GM18499 (cell line): Measurements from ENCODE around the gene RET.
"Not testable (repeated sequence)": the region's sequence is repeated elsewhere in the genome, so short reads cannot be mapped to it uniquely, and the experiment has no call there.

ENCODE experiments used
- ATAC-seq: cut with Tn5 transposase; IDR thresholded peaks from one replicate; pipeline ENCODE4 v1.9.1; 2021; ENCODE audit warnings: moderate number of reproducible peaks; ENCODE audit not compliant: insufficient read depth, unreplicated experiment

The RET gene

DNA sequence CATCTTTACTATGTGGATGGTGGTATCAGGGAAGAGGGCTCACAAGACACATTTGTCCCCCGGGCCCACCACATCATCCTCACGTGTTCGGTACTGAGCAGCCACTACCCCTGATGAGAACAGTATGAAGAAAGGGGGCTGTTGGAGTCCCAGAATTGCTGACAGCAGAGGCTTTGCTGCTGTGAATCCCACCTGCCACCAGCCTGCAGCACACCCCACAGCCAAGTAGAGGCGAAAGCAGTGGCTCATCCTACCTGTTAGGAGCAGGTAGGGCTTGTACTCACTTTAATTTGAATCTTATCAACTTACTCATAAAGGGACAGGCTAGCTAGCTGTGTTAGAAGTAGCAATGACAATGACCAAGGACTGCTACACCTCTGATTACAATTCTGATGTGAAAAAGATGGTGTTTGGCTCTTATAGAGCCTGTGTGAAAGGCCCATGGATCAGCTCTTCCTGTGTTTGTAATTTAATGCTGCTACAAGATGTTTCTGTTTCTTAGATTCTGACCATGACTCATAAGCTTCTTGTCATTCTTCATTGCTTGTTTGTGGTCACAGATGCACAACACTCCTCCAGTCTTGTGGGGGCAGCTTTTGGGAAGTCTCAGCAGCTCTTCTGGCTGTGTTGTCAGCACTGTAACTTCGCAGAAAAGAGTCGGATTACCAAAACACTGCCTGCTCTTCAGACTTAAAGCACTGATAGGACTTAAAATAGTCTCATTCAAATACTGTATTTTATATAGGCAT is 52.3 kb downstream of the RET start:
- peak; percentile 79 for ATAC-seq

GRCh38 chr10:43130770-43131171 is 53.9 kb downstream of the RET start:
- ATAC-seq, result no peak

GRCh38 chr10:43131256-43131655 is 54.4 kb downstream of the RET start:
- no peak for ATAC-seq

GRCh38 chr10:43131906-43132305 is 55.0 kb downstream of the RET start:
- ATAC-seq, result no peak

DNA sequence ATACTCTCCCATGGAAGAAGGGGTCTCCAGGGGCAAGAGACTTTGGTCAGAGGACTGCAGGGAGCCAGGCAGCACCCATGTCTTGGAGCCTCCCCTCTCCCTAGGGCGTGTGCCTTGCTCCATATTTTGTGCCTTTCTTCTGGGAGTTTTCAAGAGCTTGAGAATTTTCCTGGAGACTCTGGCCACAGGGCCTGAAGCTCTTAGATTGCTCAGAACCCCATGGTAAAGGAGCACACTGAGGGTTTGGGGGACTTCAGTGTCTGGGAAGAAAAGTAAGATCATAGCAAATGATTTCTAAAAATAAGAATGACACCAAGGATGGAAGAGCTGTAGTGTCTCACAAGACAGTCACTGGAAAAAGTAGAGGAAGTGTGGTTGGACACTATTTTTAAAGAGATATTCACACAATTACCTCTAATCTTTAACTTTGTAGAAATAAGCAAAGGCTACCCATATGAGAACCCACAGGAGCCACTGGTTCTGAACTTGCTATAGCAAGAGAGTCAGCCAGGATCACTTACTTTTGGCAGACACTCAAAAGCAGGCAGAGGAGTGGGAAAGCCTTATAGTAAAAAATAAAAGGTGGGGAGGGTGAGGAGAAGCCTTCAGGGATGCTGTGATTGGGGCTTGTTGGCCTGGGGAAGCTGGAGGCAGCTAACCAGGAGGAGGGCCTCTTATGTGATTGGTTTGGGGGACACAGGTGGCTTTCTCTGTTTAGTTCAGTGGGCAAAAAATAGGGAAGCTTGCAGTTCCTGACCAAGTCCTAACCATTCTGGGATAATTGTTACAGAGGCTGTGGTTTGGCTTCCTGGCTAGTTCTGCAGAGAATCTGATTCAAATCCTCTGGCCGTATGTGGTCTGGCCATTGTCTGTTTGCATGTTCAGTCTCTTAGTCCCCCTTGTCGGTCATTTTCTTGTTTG is 56.3 kb downstream of the RET start:
- no peak for ATAC-seq

- no peak for ATAC-seq
Measured at GRCh38 chr10:43134126-43134905, 57.4 kb downstream of the RET start.

- ATAC-seq, result no peak
Measured at GRCh38 chr10:43135064-43135463, 58.2 kb downstream of the RET start.

- no peak for ATAC-seq
Measured at GRCh38 chr10:43135656-43136055, 58.8 kb downstream of the RET start.

GRCh38 chr10:43136432-43136831 is 59.6 kb downstream of the RET start:
- no peak for ATAC-seq

DNA sequence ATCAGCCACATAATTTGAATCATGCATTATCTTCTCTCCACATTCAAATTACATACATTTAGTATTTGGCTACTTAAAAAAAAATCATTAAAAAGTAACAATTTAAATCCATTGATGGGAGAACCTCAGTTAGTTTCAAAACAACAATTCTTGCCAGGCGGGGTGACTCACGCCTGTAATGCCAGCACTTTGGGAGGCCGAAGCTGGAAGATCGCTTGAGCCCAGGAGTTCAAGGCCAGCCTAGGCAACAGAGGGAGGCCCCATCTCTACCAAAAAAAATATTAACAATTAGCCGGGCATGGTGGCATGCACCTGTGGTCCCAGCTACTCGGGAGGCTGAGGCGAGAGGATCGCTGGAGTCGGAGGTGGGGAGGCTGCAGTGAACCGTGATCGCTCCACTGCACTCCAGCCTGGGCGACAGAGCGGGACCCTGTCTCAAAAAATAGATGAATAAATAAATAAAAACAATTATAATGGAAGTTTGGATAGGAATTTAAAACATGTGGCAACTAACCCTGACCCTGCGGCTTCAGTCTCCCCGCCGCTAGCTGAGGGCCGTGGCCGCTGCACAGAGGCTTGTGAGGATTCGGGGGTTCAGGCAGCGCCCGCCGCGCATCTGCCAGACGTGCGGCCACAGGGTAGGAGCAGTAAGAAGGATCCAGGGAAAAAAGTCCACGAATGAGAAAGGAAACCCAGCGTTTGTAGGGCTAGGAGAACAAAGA is 60.3 kb downstream of the RET start:
- no peak for ATAC-seq

DNA sequence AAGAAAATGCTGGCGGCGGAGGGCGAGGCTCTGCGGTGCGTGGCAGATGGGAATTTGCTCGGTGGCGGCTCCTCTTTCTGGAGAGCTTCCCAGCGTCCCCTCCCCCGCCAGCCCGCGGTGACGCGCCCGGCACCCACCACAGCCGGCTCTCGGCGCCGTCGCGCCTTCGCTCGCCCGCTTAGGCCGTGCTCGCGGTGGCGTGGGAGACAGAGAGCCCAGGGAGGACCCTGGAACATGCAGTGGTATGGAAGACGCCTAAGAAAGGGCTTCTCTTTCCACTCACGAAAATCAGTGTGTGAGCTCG is 60.8 kb downstream of the RET start:
- no peak for ATAC-seq

DNA sequence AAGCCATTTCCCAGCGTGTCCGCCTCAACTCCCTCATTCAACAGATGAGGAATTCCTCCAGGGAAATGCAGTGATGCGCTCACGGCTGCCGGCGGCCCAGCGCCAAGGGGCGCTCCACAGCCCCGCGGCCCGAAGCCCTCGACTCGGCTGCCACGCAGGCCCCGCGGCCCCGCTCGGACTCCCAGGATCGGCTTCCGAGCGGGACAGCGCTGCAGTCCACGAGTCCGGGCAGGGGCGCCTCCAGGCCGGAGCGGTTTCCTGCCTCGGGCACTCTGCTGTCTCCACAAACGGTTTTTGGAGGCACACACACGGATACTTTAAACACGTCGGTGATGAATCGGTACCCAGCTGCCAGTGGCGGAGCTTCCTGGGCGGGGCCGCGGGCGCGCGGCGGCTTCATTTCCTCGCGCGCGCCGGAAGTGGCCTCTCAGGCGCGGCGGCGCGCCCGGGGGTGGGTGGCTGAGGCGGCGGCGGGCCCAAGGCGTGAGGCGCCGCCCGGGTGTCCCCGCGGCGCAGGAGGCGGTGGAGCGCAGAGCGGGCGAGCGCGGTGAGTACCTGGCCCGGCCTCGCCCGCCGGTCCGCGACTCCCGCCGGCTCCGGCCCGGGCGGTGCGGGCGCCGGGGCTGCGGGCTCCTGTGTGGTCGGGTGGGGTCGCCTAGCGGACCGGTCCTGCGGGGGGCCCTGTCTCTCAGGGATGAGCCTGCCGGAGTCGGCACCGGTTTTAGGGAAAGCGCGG is 61.3 kb downstream of the RET start, which contains the start of gene CSGALNACT2:
Gene CSGALNACT2, plus strand, starts transcription at position 425 of the 736 bp plus-strand sequence. CDS start 16,705 bp downstream, outside the sequence.
- ATAC-seq, result peak; percentile 37

DNA sequence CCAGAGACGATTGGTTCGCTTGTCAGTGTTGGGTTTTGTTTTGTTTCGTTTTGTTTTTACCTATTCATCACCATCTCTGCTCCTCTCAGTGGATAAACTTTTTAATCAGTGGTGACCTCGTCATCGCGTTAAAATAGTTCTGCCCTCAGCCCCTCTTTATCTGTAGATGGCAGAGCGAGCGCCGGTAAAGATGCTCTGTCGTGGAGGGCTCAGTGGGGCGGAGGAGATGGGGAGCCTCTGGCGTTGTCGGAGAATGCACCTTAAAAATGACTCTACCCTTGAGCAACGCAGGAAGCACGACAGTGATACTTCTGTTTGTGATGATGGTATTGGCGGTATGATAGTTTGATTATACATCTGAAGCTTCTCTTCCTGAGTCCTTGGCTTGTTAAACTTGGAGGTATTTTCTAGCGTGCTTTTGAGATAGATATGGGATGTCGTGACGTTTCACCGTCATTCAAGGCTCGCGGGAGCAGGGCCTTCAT is 61.9 kb downstream of the RET start:
- ATAC-seq, result peak; percentile 20

- no peak for ATAC-seq
Measured at GRCh38 chr10:43141421-43141820, 64.6 kb downstream of the RET start.

DNA sequence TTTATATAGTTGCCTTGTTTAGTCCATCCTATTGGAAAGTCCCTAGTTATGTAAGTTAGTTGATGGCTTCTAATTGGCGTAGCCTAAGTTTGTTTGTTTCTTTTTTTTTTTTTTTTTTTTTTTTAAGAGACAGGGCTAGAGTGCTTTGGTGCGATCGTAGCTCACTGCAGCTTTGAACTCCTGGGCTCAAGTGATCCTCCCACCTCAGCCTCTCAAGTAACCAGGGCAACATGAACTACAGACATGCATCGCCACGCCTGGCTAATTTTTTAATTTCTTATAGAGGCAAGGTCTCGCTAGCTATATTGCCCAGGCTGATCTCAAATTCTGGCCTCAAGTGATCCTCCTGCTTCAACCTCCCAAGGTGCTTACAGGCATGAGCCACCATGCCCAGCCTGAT is 68.4 kb downstream of the RET start:
- no peak for ATAC-seq

DNA sequence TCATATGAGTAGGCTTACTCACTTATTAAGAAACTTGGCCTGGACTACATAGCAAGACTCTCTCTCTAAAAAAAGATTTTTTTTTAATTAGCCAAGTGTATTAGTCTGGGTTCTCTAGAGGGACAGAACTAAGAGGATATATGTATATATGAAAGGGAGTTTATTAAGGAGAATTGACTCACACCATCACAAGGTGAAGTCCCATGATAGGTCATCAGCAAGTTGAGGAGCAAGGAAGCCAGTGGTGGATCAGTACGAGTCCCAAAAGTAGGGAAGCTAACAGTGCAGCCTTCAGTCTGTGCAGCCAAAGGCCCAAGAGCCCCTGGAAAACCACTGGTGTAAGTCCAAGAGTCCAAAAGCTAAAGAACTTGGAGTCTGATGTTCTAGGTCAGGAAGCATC is 69.1 kb downstream of the RET start:
- not testable (repeated sequence) for ATAC-seq

DNA sequence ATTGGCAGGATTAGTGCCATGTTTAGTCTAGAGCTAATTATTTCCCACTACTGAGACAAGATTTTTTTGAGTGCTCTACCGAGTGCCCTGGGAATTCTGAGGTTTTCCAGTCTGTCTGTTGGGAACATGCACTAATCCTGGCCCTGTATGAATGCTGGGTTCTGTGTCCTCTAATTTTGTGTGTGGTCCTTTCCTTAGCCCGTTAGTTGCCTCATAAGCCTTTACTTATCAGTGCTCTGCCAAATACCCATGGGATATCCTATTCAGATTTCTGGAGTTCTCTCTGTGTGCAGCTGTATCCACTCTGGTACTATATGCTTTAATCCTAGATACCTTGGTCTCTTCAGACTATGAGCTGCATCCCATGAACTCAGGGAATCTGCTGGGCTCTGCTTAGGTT is 74.5 kb downstream of the RET start:
- no peak for ATAC-seq

GRCh38 chr10:43153901-43154300 is 77.0 kb downstream of the RET start:
- ATAC-seq, result no peak

DNA sequence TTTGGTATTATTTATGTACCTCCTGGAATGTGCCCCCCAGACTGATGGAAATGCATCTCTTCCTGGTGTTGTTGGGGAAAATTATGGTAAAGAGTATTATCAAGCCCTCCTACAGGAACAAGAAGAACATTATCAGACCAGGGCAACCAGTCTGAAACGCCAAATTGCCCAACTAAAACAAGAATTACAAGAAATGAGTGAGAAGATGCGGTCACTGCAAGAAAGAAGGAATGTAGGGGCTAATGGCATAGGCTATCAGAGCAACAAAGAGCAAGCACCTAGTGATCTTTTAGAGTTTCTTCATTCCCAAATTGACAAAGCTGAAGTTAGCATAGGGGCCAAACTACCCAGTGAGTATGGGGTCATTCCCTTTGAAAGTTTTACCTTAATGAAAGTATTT is 78.4 kb downstream of the RET start:
- ATAC-seq, result no peak
